Breast epithelium (tissue), 4 donors: ENCODE data around the gene JCAD. TPM values are rescaled to one million over a fixed set of nuclear protein-coding genes. Genes with fewer than 3 reads are reported as not detected.

Experiments used
- DNase-seq, 2 donors: peaks; one replicate each; pipeline ENCODE4 v3.0.0-alpha.2; 2019; ENCODE audit warnings: low spot score in 2 of 2
- H3K27ac ChIP-seq, 2 donors: fragments of 200-600 bp; sonication (generic) in 1 of 2; one replicate each; pipeline ENCODE4 v1.5.1; 2016 to 2019; ENCODE audit warnings: mild to moderate bottlenecking in 1 of 2
- H3K27me3 ChIP-seq, 2 donors: fragments of 200-600 bp; sonication (generic) in 1 of 2; one replicate each; pipeline versions ENCODE4 v1.5.1 to v1.6.0; 2017 to 2019; ENCODE audit warnings: control low read depth in 1 of 2, mild to moderate bottlenecking in 1 of 2
- H3K36me3 ChIP-seq: fragments of 200-600 bp; one replicate; pipeline ENCODE4 v1.5.1; 2019
- H3K4me1 ChIP-seq, 2 donors: fragments of 200-600 bp; sonication (generic); one replicate each; pipeline ENCODE4 v1.5.1; 2016 to 2019; ENCODE audit warnings: control low read depth in 1 of 2
- H3K4me3 ChIP-seq, 3 donors: fragments of 200-600 bp; sonication (generic); 1 replicate in 2 of 3; 2 replicates in 1 of 3; pipeline ENCODE4 v1.5.1; 2016 to 2019; ENCODE audit warnings: mild to moderate bottlenecking in 3 of 3, moderate library complexity in 2 of 3
- H3K9me3 ChIP-seq, 2 donors: fragments of 200-600 bp; sonication (generic) in 1 of 2; one replicate each; pipeline ENCODE4 v1.5.1; 2016 to 2019; ENCODE audit warnings: control low read depth in 1 of 2
- POLR2A ChIP-seq: fragments of 450-650 bp; IDR thresholded peaks from one replicate; pipeline ENCODE4 v1.6.1; 2016; ENCODE audit warnings: antibody characterized with exemption, mild to moderate bottlenecking, moderate library complexity
- POLR2AphosphoS5 ChIP-seq, 3 donors: sonication (generic); formaldehyde crosslinking; IDR thresholded peaks; one replicate each; pipeline ENCODE4 v1.6.1; 2017; ENCODE audit warnings: antibody characterized with exemption in 3 of 3
- intact Hi-C: fragments of 100-400 bp; cut with DNase I; formaldehyde crosslinking; loops from one replicate; pipeline ENCODE4 v1.15.1; 2023; ENCODE audit warnings: low total_unique reads
- total RNA-seq, 3 donors: library from RNA; depleted of rRNA; stranded (reverse); fragments of >200 nt; gene quantifications; one replicate each; pipeline ENCODE4 v1.1.0, GENCODE V29; 2016
- TF ChIP-seq, protein P1 (sequence below), 3 donors: fragments of 450-650 bp; IDR thresholded peaks; one replicate each; pipeline ENCODE4 v1.5.1; 2016 to 2017; ENCODE audit warnings: antibody characterized with exemption in 3 of 3, mild to moderate bottlenecking in 3 of 3, moderate library complexity in 3 of 3

Gene JCAD
- total RNA-seq, 3 donors from 2014 or later: 11.1 to 69.3 (median 16.1) TPM

DNA sequence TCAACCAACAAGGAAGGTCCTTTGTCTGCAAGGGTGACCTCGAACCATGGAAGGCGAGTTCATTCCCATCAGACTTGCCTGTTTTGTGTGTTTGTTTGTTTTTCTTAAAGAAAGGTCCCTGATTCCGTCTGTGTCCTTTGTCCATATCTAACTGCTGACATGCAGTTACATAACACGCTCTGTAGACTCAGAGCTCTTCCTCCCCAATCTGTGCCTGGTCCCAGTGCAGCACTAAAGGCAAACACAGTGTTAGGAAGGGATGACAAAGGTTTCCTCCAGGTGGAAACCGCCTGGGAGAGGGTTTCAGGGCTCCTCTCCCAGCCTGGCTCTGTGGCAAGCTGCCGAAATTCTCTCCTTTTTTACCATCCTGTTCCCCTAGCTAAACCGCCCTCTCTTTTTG is 13.4 kb downstream of the JCAD start:
- Histone ChIP-seq H3K36me3 (no peaks in the 10 kb centered on the region), H3K4me1 (no peaks in the 10 kb centered on the region)
- TF ChIP-seq POLR2A: no peak
- TF ChIP-seq POLR2AphosphoS5 (IDR thresholded peaks at IDR 0.05): no peak
- TF ChIP-seq, protein P1, sequence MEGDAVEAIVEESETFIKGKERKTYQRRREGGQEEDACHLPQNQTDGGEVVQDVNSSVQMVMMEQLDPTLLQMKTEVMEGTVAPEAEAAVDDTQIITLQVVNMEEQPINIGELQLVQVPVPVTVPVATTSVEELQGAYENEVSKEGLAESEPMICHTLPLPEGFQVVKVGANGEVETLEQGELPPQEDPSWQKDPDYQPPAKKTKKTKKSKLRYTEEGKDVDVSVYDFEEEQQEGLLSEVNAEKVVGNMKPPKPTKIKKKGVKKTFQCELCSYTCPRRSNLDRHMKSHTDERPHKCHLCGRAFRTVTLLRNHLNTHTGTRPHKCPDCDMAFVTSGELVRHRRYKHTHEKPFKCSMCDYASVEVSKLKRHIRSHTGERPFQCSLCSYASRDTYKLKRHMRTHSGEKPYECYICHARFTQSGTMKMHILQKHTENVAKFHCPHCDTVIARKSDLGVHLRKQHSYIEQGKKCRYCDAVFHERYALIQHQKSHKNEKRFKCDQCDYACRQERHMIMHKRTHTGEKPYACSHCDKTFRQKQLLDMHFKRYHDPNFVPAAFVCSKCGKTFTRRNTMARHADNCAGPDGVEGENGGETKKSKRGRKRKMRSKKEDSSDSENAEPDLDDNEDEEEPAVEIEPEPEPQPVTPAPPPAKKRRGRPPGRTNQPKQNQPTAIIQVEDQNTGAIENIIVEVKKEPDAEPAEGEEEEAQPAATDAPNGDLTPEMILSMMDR (IDR thresholded peaks at IDR 0.05): no peak

DNA sequence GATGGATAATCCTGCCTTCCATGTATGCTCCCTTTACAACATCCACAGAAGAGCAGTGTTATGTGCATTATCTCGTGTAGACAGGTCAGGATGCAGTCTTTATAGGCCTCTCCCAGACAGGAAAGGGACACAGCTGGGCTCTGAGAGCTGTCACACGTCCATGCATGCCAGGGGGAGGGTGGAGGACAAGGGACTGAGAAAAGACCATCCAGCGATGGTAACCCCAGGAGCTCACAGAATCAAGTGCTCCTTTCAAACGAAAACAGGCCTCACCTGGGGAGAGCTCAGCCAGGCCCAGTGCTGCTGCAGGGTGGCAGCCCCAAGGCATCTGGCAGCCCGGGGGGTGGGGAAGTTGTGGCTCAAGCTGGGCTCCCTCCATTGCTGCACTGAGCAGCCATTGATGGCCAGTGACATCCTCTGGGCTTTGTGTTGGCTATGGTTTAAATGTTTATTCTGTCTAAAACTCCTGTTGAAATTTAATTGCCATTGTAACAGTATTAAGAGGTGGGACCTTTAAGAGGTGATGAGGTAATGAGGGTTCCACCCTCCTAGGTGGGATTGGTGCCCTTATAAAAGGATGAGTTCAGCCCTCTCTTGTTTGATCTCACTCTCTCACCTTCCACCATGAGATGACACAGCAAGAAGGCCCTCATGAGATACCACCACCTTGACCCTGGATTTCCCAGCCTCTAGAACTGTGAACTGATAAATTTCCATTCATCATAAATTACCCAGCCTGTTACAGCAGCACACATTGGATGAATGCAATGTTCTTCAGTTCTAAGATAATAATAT is 15.7 kb downstream of the JCAD start:
- H3K36me3 ChIP-seq: no peaks in the 10 kb centered on the region
- no peaks in the 10 kb centered on the region for H3K9me3 ChIP-seq
- H3K27ac ChIP-seq: no peak overlapping the region
- no peaks in the 10 kb centered on the region for H3K4me1 ChIP-seq
- TF ChIP-seq, protein P1 (IDR thresholded peaks at IDR 0.05): no peak
- TF ChIP-seq POLR2A: no peak
- no peak for TF ChIP-seq POLR2AphosphoS5 (IDR thresholded peaks at IDR 0.05)
- DNase-seq: no peak
- H3K4me3 ChIP-seq: no peak overlapping the region
- H3K27me3 ChIP-seq: no peaks in the 10 kb centered on the region
- intact Hi-C loops: no loop called here

More for the DNA sequence above, 13.4 kb downstream of the JCAD start:
- Histone ChIP-seq H3K27me3 (no peaks in the 10 kb centered on the region), H3K9me3 (no peaks in the 10 kb centered on the region), H3K27ac (no peak overlapping the region), H3K4me3 (no peak overlapping the region)
- intact Hi-C loops: no loop called here
- no peak for DNase-seq

DNA sequence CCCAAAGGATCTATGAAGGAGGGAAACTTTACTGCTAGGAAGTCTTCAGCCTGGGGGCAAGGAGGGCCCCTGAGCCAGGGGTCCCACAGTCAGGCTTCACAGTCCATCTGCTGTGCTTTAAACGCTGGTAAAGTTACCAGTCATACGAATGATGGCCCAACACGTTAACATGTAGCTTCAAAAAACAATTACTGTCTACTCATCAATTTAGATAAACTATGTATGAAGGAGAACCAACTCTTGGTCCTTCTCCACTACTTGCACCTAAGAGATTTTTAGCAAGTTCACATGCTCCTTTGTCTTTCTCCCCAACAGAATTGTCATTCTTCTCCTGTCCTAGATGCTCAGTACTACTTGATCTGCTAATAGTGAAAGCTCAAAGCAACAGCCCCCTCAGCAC is 16.6 kb downstream of the JCAD start:
- Histone ChIP-seq H3K27me3 (no peaks in the 10 kb centered on the region), H3K4me1 (no peaks in the 10 kb centered on the region), H3K9me3 (no peaks in the 10 kb centered on the region), H3K36me3 (no peaks in the 10 kb centered on the region), H3K4me3 (no peak overlapping the region), H3K27ac (peak overlapping the region in 1 of 2 donors; percentile 22)
- TF ChIP-seq POLR2A (no peak), POLR2AphosphoS5 (IDR thresholded peaks at IDR 0.05) (no peak)
- TF ChIP-seq, protein P1 (IDR thresholded peaks at IDR 0.05): no peak
- no peak for DNase-seq
- intact Hi-C loops: no loop called here

DNA sequence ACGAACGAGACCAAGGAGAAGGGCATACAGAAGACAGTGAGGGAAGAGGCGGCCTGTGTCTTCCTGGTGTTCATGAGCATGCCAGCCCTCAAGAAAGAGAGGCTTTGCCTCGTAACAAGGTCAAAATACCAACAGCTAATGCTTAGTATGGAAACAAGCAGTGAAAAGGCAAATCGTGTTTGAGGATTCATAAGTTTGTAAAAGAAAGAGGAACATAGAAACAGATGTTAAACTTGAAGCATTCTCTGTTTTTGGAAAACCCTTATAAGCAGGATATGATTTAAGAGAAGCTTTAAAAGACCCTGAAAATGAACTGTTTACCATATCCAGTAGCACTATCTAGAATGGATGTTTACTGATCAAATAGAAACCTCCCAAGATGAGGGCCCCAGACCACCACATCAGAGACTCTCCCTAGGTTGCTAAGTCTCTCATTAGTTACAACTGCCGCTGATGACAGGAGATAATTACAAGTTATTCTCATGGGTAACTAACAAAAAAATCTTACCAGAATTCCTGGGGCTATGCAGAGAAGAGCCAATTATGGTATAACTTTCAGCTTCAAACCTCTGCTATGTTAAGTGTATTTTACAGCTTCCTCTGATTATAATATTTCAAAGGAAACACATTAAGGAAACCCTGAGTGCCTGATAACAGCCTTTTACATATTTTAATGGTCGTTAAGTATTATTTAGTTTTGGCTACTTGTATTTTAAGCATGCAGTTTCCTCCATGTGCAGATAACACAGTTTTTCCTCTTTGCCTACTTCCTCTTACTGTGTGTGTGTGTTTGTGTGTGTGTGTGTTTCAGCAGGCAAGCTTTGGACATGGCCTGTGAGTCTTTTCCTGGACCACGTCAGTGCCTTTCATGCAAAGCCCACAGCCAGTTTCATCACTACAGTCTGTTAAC is 17.9 kb downstream of the JCAD start:
- Histone ChIP-seq H3K9me3 (no peaks in the 10 kb centered on the region), H3K27ac (peak overlapping the region; percentile 2 to 22), H3K27me3 (no peaks in the 10 kb centered on the region), H3K4me3 (no peak overlapping the region), H3K4me1 (no peaks in the 10 kb centered on the region), H3K36me3 (no peaks in the 10 kb centered on the region)
- intact Hi-C loops: no loop called here
- TF ChIP-seq, protein P1 (IDR thresholded peaks at IDR 0.05): no peak
- TF ChIP-seq POLR2AphosphoS5 (IDR thresholded peaks at IDR 0.05): no peak
- no peak for TF ChIP-seq POLR2A
- DNase-seq: no peak

DNA sequence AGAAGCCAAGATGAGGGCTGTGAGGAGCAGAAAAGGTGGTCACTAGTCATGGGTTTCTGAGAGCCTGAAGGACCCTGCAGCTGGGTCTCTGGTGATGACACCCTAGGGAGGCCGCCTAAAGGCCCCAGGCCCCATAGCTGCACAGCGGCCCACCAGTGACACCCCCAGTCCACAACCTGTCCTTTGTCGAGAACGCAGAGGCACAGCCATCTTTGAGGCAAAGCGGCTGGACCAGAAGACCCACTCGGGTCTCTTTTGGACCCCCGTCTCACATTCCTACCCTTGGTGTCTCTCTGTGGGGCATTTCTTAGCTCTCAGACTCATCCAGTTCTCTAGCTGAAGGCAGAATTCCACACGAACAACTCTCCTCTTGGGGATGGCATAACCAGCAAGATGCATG is 18.8 kb downstream of the JCAD start:
- no peaks in the 10 kb centered on the region for H3K36me3 ChIP-seq
- no peak for DNase-seq
- no peak for TF ChIP-seq POLR2AphosphoS5 (IDR thresholded peaks at IDR 0.05)
- no peak for TF ChIP-seq POLR2A
- TF ChIP-seq, protein P1 (IDR thresholded peaks at IDR 0.05): no peak
- H3K9me3 ChIP-seq: no peaks in the 10 kb centered on the region
- H3K4me3 ChIP-seq: no peak overlapping the region
- no peak overlapping the region for H3K27ac ChIP-seq
- intact Hi-C loops: no loop called here
- H3K27me3 ChIP-seq: no peaks in the 10 kb centered on the region
- H3K4me1 ChIP-seq: no peaks in the 10 kb centered on the region
